T-cell (primary cell): ENCODE results near the gene NRL. TPM values are rescaled to one million over a fixed set of nuclear protein-coding genes. Genes with fewer than 3 reads are reported as not detected.

ENCODE experiments used
- ATAC-seq, 4 experiments: fragments of 200-7000 bp in 3 of 4; fragments of 150-1000 bp in 1 of 4; cut with Tn5 transposase; replicated peaks in 1 of 4; 1 replicate in 3 of 4; 2 replicates in 1 of 4; pipeline ENCODE4 v1.10.0; 2021; ENCODE audit warnings: moderate library complexity in 3 of 4, mild to moderate bottlenecking in 2 of 4, moderate number of reproducible peaks in 1 of 4
- CTCF ChIA-PET, 2 donors: fragments of 300-600 bp; sonication (Branson Sonifier 250); formaldehyde crosslinking; loops; one replicate each; lab custom pipeline; 2022; ENCODE audit warnings: antibody characterized with exemption in 2 of 2; lab: Charles Lee
- POLR2A ChIA-PET, 2 donors: fragments of 300-600 bp; sonication (Branson Sonifier 250); formaldehyde crosslinking; loops; one replicate each; lab custom pipeline; 2022; ENCODE audit warnings: antibody characterized with exemption in 2 of 2; lab: Charles Lee
- DNase-seq, 35 experiments: peaks; one replicate each; pipeline versions ENCODE4 v3.0.0 to v3.0.0-alpha.2; 2013 to 2023
- H3K27ac ChIP-seq: one replicate; pipeline ENCODE4 v1.5.1; 2013; ENCODE audit warnings: low read length
- H3K27me3 ChIP-seq, 2 experiments: replicated peaks in 1 of 2; 1 replicate in 1 of 2; 2 replicates in 1 of 2; pipeline versions ENCODE4 v1.6.1 to v1.7.0; 2013; ENCODE audit warnings: low read length in 1 of 2, mixed read lengths in 1 of 2; ENCODE audit not compliant: control insufficient read depth in 2 of 2, insufficient read depth in 2 of 2; ENCODE audit errors: extremely low read depth in 1 of 2
- H3K36me3 ChIP-seq, 2 donors: 1 replicate in 1 of 2; 2 replicates in 1 of 2; pipeline versions ENCODE4 v1.6.1 to v1.7.0; 2013; ENCODE audit warnings: low read length in 1 of 2; ENCODE audit not compliant: control insufficient read depth in 2 of 2, insufficient read depth in 1 of 2; ENCODE audit errors: extremely low read depth in 1 of 2
- H3K4me1 ChIP-seq, 2 experiments: 1 replicate in 1 of 2; 2 replicates in 1 of 2; pipeline versions ENCODE4 v1.6.1 to v1.7.0; 2013; ENCODE audit warnings: low read length in 2 of 2, mixed read lengths in 1 of 2; ENCODE audit not compliant: insufficient read depth in 2 of 2, control insufficient read depth in 1 of 2; ENCODE audit errors: extremely low read depth in 1 of 2
- H3K4me3 ChIP-seq, 2 donors: 1 replicate in 1 of 2; 2 replicates in 1 of 2; pipeline versions ENCODE4 v1.5.1 to v1.7.0; 2013; ENCODE audit warnings: mild to moderate bottlenecking in 2 of 2, low read length in 1 of 2, moderate library complexity in 1 of 2; ENCODE audit not compliant: control insufficient read depth in 1 of 2; ENCODE audit errors: extremely low read depth in 1 of 2
- H3K9me3 ChIP-seq: 2 replicates; pipeline ENCODE4 v1.7.0; 2013
- H3K27ac Mint-ChIP-seq, 2 donors: one replicate each; pipeline ENCODE4 v1.8.0; 2020 to 2021; ENCODE audit warnings: mild to moderate bottlenecking in 2 of 2, mixed read lengths in 2 of 2
- H3K27me3 Mint-ChIP-seq, 2 donors: one replicate each; pipeline ENCODE4 v1.8.0; 2021 to 2022; ENCODE audit warnings: mixed read lengths in 2 of 2
- H3K36me3 Mint-ChIP-seq: one replicate; pipeline ENCODE4 v1.8.0; 2021; ENCODE audit warnings: mixed read lengths
- H3K4me1 Mint-ChIP-seq, 3 donors: one replicate each; pipeline ENCODE4 v1.8.0; 2020 to 2022; ENCODE audit warnings: mixed read lengths in 3 of 3, mild to moderate bottlenecking in 1 of 3
- H3K4me3 Mint-ChIP-seq, 3 donors: one replicate each; pipeline ENCODE4 v1.8.0; 2020 to 2022; ENCODE audit warnings: mild to moderate bottlenecking in 3 of 3, mixed read lengths in 3 of 3, moderate library complexity in 3 of 3
- H3K9me3 Mint-ChIP-seq, 3 donors: one replicate each; pipeline ENCODE4 v1.8.0; 2020 to 2022; ENCODE audit warnings: mixed read lengths in 3 of 3
- WGBS: methylation state at CpG from one replicate; pipeline ENCODE4 v1.1.5; 2013; ENCODE audit warnings: missing lambda C conversion rate; ENCODE audit not compliant: insufficient coverage; 5-methylcytosine and 5-hydroxymethylcytosine counted together
- total RNA-seq, 35 experiments: library from RNA in 6 of 35; stranded (reverse) in 6 of 35; fragments of 120-200 nt in 1 of 35; gene quantifications; one replicate each; pipeline versions ENCODE4 v1.2.1 to v1.2.4 and lab custom pipeline; 2013 to 2026

Gene NRL
- total RNA-seq, 5 donors from 2014 or later (not counting 1 experiment from before 2014, with no cell fraction given): 1.9 to 3.7 (median 3.4) TPM

DNA sequence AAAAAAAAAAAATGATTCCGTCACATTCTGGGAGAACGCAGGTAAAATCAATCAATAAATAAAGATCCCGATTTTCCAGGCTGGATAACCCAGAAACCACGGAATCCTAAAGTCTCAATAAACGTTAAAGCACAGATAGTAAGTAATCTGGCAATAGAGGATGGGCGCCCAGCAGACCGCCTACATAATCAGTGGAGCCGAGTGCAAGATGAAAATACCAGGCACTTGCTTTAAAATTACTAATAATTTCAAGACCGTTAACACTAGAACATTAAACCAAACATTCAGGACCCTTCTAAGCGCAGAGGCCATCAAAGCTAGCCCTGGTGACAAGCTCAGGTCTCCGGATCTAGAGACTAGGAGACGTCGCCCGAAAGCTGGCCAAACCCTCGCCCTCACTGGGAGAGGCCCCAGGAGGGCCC is 1.4 kb downstream of the NRL start:
- ChIA-PET POLR2A (interaction anchor here (0.7 to 2.4 kb wide), 4 partner anchors 28 to 82 kb away, joined by 3 to 23 read pairs (median 8); partner anchors contain the start of genes EMC9 (in 1 of the 2), PSME2 (in 1 of the 2), RNF31 (in 1 of the 2) and TM9SF1 (in 1 of the 2)), CTCF (interaction anchor here (0.6 to 2.6 kb wide), 12 partner anchors 8 to 481 kb away, joined by 3 to 24 read pairs (median 4); partner anchors contain the start of genes EMC9 (in 1 of the 2), PSME2 (in 1 of the 2), RNF31 (in 1 of the 2) and TINF2 (in 1 of the 2))
- Histone ChIP-seq H3K36me3 (peaks cover 0 to 21% of the 10 kb centered on the region in 2 donors), H3K27me3 (no peaks in the 10 kb centered on the region), H3K9me3 (no peaks in the 10 kb centered on the region), H3K4me1 (peaks cover 15 to 43% of the 10 kb centered on the region in 2 experiments), H3K27ac (peak overlapping the region; percentile 99), H3K4me3 (peak overlapping the region; percentile 70 to 99)
- Mint-ChIP-seq H3K4me1 (peaks cover 34 to 46% (median 37%) of the 10 kb centered on the region in 3 donors), H3K36me3 (peaks cover 24% of the 10 kb centered on the region), H3K9me3 (no peaks in the 10 kb centered on the region), H3K4me3 (peak overlapping the region; percentile 90 to 94 (median 93)), H3K27ac (peak overlapping the region; percentile 98), H3K27me3 (no peaks in the 10 kb centered on the region)
- 7% methylated on average over 9 of the region's 15 CpGs for WGBS
- DNase-seq (no peak), ATAC-seq (no peak)

DNA sequence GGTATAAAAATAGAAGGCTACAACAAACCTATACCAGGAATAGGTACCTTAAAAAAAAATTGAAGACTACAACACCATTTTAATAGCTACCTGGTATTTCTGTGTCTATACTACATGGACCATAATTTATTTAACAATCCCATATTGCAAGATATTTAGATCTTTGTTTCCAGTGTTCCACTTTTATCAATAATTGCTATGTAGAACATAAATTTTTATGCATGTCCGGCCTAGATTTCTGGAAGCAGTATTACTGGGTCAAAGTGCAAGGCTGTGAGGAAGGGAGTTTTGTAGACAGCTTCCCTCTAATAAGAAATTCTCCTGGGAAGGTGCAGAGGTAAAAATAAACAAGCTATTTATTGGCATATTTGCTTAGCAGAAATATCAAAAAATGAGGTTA is 4.2 kb downstream of the NRL start:
- no CpG with 5 or more reads among the region's 1 CpG for WGBS
- Mint-ChIP-seq H3K27me3 (no peaks in the 10 kb centered on the region), H3K27ac (peak overlapping the region; percentile 55 to 76), H3K36me3 (peaks cover 4% of the 10 kb centered on the region), H3K9me3 (no peaks in the 10 kb centered on the region), H3K4me3 (no peak overlapping the region), H3K4me1 (peaks cover 16 to 26% (median 19%) of the 10 kb centered on the region in 3 donors)
- Histone ChIP-seq H3K4me3 (no peak overlapping the region), H3K27me3 (no peaks in the 10 kb centered on the region), H3K27ac (no peak overlapping the region), H3K36me3 (no peaks in the 10 kb centered on the region), H3K4me1 (peaks cover 3 to 22% of the 10 kb centered on the region in 2 experiments), H3K9me3 (no peaks in the 10 kb centered on the region)
- ATAC-seq: no peak
- ChIA-PET CTCF (interaction anchor here (0.6 to 5.5 kb wide), 12 partner anchors 12 to 358 kb away, joined by 3 to 96 read pairs (median 4); partner anchors contain the start of genes DHRS4L2 (in 1 of the 2), PCK2 (in 1 of the 2) and PSME1 (in 1 of the 2)), POLR2A (interaction anchor here (0.8 to 1.1 kb wide), 2 partner anchors 20 to 30 kb away, joined by 3 to 4 read pairs; no protein-coding TSS in a partner anchor)
- no peak for DNase-seq

DNA sequence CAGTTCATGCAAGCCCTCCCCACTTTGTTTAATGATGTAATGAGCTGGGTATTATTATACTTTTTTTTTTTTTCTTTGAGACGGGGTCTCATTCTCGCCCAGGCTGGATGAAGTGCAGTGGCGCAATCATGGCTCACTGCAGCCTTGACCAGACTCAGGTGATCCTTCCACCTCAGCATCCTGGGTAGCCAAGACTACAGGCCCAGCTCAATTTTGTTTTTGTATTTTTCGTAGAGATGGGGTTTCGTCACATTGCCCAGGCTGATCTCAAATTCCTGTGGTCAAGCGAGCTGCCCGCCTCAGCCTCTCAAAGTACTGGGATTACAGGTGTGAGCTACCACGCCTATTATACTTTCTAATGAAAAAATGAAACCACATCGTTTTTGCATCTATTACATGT is 4.7 kb downstream of the NRL start:
- Histone ChIP-seq H3K9me3 (no peaks in the 10 kb centered on the region), H3K27ac (no peak overlapping the region), H3K4me3 (no peak overlapping the region), H3K36me3 (no peaks in the 10 kb centered on the region), H3K27me3 (no peaks in the 10 kb centered on the region), H3K4me1 (peaks cover 3 to 19% of the 10 kb centered on the region in 2 experiments)
- ChIA-PET CTCF (interaction anchor here (0.6 to 5.5 kb wide), 15 partner anchors 12 to 635 kb away, joined by 3 to 96 read pairs (median 4); partner anchors contain the start of genes PCK2 (in 1 of the 2) and PSME1 (in 1 of the 2)), POLR2A (interaction anchor here (0.6 to 1.1 kb wide), 5 partner anchors 19 to 189 kb away, joined by 3 to 5 read pairs (median 3); partner anchors contain the start of genes DHRS1 (in 1 of the 2) and NOP9 (in 1 of the 2))
- Mint-ChIP-seq H3K4me3 (no peak overlapping the region), H3K27me3 (no peaks in the 10 kb centered on the region), H3K27ac (no peak overlapping the region), H3K36me3 (peaks cover 1% of the 10 kb centered on the region), H3K9me3 (no peaks in the 10 kb centered on the region), H3K4me1 (peaks cover 12 to 22% (median 14%) of the 10 kb centered on the region in 3 donors)
- WGBS: 94% methylated on average over 5 of the region's 9 CpGs
- DNase-seq: no peak
- ATAC-seq: no peak

DNA sequence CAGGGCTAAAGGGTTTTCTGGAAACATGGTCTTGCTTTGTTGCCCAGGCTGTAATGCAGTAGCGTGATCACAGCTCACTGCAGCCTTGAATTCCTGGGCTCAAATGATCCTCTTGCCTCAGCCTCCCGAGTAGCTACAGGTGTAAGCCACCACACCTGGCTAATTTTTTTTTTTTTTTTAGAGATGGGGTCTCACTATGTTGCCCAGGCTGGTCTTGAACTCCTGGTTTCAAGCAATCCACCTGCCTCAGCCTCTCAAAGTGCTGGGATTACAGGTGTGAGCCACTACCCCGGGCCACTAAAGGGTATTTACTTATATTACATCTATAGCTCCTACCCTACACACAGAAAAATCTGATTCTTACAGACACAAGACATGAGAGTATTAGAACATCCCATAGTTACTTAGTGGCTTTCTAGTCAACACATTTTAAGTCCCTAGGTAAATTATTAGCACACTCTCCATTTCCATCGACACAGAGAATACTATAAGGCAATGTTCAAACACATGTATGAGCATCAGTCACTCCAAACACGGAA is 6.3 kb downstream of the NRL start:
- Mint-ChIP-seq H3K36me3 (peaks cover 16% of the 10 kb centered on the region), H3K9me3 (peaks cover 0 to 4% (median 0%) of the 10 kb centered on the region in 3 donors), H3K4me3 (peak overlapping the region in 1 of 3 donors; percentile 5), H3K27me3 (no peaks in the 10 kb centered on the region), H3K4me1 (peaks cover 11 to 20% (median 13%) of the 10 kb centered on the region in 3 donors), H3K27ac (peak overlapping the region; percentile 94 to 98)
- ATAC-seq: peak; percentile 29 to 41 (median 36)
- no peaks in the 10 kb centered on the region for H3K27me3 ChIP-seq
- no peaks in the 10 kb centered on the region for H3K9me3 ChIP-seq
- WGBS: 100% methylated on average over 1 of the region's 5 CpGs
- no peak for DNase-seq
- H3K36me3 ChIP-seq: peaks cover 0 to 4% of the 10 kb centered on the region in 2 donors
- POLR2A ChIA-PET: interaction anchor here (0.5 to 0.7 kb wide), 5 partner anchors 14 to 331 kb away, joined by 3 to 6 read pairs (median 3); partner anchors contain the start of genes DHRS1 (in 1 of the 2) and NOP9 (in 1 of the 2)
- H3K4me1 ChIP-seq: peaks cover 3 to 14% of the 10 kb centered on the region in 2 experiments
- H3K4me3 ChIP-seq: no peak overlapping the region
- CTCF ChIA-PET: interaction anchor here (0.5 to 5.5 kb wide), 34 partner anchors 10 to 787 kb away, joined by 3 to 96 read pairs (median 4); partner anchors contain the start of genes PCK2 (in 2 of the 2), AP1G2 (in 1 of the 2), EMC9 (in 1 of the 2) and IRF9 (in 1 of the 2)
- peak overlapping the region; percentile 79 for H3K27ac ChIP-seq

DNA sequence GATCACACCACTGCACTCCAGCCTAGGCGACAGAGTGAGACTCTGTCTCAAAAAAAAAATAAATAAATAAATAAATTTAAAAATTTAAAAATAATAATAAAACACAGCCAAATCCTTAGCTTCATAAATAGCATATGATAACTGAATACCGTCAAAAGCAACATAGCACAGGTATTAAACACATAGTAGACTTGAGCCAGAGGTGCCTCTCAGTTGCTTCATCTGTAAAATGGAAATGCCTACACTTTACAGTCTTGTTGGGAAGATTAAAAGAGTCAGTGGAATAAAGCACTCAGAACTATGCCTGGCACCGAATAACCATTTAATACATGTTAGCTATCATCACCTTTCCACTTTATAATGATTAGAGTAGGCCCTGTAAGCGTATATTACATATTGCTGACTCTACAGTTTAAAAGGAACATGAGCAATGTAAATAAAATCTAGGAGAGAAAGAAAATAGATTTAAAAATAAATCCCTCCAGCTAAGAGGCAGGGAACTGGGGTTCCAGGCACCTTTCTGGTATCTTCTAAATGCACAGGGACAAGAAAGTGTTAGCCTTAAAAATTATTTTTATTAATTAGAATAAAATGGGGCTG is 8.0 kb downstream of the NRL start:
- peaks cover 3 to 12% of the 10 kb centered on the region in 2 experiments for H3K4me1 ChIP-seq
- no CpG with 5 or more reads among the region's 4 CpGs for WGBS
- ATAC-seq: no peak
- ChIA-PET CTCF (interaction anchor here (0.6 to 5.5 kb wide), 7 partner anchors 8 to 54 kb away, joined by 3 to 96 read pairs (median 5); partner anchors contain the start of genes DCAF11 (in 1 of the 2), IRF9 (in 1 of the 2), NRL (in 1 of the 2) and PCK2 (in 1 of the 2)), POLR2A (interaction anchor here (0.6 kb wide), 3 partner anchors 15 to 480 kb away, joined by 3 to 4 read pairs (median 3); no protein-coding TSS in a partner anchor)
- Mint-ChIP-seq H3K4me3 (no peak overlapping the region), H3K4me1 (peaks cover 11 to 18% (median 13%) of the 10 kb centered on the region in 3 donors), H3K36me3 (peaks cover 25% of the 10 kb centered on the region), H3K9me3 (peaks cover 0 to 4% (median 0%) of the 10 kb centered on the region in 3 donors), H3K27ac (no peak overlapping the region), H3K27me3 (no peaks in the 10 kb centered on the region)
- H3K9me3 ChIP-seq: no peaks in the 10 kb centered on the region
- no peak overlapping the region for H3K4me3 ChIP-seq
- no peak for DNase-seq
- no peaks in the 10 kb centered on the region for H3K27me3 ChIP-seq
- no peak overlapping the region for H3K27ac ChIP-seq
- peaks cover 0 to 12% of the 10 kb centered on the region in 2 donors for H3K36me3 ChIP-seq
